Endothelial cell of hepatic sinusoid (primary cell): ENCODE results near the gene LCN10.

Experiments used
- in situ Hi-C: cut with HindIII; loops from 2 replicates; pipeline ENCODE4 v1.10.0; 2017; ENCODE audit warnings: low sequenced_read_pairs

Gene LCN10

GRCh38 chr9:136740491-136740890 lies 2.2 kb downstream of the LCN10 start:
- in situ Hi-C loops = no loop called here

- in situ Hi-C loops = no loop called here
These were observed 2.7 kb downstream of the LCN10 start for GRCh38 chr9:136740069-136740468.

DNA sequence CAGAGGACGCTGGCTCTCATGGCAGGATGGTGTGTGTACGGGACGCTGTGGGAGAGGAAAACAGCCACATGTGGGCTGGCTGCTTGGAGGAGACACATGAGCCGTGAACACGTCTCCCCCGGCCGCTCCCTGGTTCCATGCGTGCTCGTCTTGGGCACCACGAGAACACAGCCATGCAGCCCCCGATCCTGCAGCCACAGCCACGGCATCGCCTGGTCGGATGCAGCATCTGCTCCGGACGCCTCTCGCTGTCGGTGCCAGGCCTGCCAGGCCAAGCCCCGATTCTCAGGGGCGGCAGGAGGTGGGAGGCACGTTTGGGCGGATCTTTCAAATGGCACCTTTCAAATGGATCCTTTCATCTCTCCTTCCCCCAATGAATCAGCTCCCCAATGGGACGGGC lies 3.2 kb downstream of the LCN10 start:
- in situ Hi-C loops = no loop called here

- in situ Hi-C loops = no loop called here
These were observed 3.8 kb downstream of the LCN10 start for GRCh38 chr9:136738960-136739359.

- in situ Hi-C loops = no loop called here
These were observed 6.8 kb downstream of the LCN10 start for GRCh38 chr9:136735812-136736480.

GRCh38 chr9:136734837-136735496 lies 7.8 kb downstream of the LCN10 start:
- in situ Hi-C loops = no loop called here

DNA sequence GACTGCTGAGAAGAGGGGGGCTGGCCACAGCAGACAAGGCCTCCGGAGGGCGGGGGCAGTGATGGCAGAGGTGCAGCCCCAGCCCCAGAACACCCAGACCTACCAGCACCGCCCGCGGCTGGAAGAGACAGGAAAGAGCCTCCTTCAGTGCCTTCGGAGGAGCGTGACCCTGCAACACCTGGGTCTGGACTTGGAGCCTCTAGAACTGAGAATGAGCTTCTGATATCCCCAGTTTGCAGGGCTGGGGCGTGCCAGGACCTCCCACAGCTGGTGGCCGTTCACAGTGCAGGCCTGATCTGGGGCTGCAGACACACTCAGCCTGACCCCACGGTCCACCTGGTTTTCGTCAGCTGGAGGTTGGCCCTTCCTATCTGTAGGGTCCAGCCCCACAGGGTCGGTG lies 9.1 kb downstream of the LCN10 start:
- in situ Hi-C loops = no loop called here

DNA sequence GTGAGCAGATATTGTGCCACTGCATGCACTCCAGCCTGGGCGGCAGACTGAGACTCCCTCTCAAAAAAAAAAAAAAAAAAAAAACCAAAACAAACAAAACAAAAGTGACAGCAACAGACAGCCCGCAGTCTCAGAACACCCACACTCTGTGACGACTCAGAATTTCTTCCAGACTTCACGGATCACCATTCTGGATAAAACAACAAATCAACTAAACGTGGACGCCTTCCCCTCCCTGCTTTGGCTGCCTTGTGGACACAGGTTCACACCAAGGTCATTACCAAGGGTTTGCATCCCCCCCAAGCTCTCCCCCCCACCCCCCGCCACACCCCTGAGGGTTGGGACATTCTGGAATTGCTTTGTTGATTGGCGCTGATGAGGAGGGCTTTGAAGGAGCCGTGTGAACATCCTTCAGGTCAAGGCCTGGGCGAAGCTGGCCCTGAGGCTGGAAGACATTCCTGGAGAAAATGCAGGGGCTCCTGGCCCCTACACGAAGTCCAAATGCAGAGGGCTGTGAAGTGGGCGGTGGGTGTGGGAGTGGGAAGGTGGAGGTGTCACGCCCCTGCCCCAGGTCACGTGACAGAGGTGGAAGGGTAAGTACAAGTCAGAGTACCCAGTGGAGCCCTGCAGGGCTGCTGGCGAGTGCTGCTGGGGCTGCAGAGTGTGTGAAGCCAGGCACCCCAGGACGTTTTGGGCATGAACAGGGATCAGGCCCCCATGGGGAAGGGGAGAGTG lies 10.1 kb downstream of the LCN10 start:
- in situ Hi-C loops = no loop called here

DNA sequence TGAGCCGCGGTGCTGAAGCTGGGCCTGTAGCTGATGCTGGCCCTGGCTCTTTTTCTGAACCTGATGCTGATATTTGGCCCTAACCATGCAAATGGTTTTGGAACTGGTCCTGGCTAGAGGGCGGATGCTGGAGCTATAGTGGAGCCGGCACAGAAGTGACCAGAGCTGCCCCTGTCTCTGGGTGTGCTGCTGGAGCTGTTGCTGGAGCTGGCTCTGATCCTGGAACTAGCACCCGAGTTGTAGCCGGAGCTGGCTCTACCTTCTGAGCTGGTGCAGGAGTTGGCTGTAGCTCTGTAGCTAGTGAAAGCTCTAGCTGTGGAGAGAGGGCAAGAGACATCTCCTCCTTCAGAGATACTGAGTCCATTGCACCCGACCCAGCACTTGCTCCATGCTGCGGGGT lies 12.8 kb downstream of the LCN10 start:
- in situ Hi-C loops = no loop called here

DNA sequence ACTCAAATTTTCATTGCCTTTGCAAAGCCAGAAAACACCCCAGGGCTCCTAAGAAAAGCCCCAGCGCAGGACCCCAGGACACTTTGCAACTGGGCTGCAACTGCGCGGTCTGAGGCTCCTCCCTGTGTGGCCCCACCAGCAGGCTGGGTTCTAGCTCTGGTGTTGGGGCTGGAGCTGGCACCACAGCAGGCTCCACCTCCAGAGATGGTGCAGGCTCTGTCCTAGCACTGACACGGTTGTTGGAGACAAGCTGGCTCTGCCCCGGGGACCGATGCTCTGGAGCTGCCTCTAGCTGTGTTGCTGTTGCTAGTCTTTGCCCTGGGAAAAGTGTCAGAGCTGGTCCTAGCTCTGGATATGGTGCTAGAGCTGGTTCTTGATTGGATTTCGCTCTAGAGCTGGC lies 13.6 kb downstream of the LCN10 start:
- in situ Hi-C loops = no loop called here

- in situ Hi-C loops = no loop called here
These were observed 14.1 kb downstream of the LCN10 start for GRCh38 chr9:136728548-136729123.

GRCh38 chr9:136728080-136728547 lies 14.6 kb downstream of the LCN10 start:
- in situ Hi-C loops = no loop called here

- in situ Hi-C loops = no loop called here
These were observed 16.0 kb downstream of the LCN10 start for GRCh38 chr9:136726631-136727191.

DNA sequence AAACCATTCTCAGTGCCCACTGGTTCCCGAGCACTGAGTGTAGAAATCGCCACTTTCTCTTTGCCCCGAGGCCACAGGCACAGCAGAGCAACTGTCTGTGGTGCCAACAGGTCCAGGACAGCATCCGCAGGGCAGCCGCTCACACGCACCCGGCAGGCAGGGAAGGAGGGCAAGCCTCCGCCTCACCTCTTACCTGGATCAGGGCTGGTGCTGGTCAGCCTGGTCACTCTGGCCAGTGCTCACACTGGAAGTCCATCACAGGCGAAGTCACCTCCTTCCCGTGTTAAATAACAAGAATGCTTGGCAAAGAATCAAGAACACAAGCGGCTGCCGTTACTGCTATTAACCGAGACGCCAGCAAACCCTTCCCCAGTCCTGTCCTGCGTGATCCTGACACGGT lies 16.6 kb downstream of the LCN10 start:
- in situ Hi-C loops = no loop called here

- in situ Hi-C loops = no loop called here
These were observed 17.1 kb downstream of the LCN10 start for GRCh38 chr9:136725612-136726011.

- in situ Hi-C loops = no loop called here
These were observed 18.0 kb downstream of the LCN10 start for GRCh38 chr9:136724772-136725171.

DNA sequence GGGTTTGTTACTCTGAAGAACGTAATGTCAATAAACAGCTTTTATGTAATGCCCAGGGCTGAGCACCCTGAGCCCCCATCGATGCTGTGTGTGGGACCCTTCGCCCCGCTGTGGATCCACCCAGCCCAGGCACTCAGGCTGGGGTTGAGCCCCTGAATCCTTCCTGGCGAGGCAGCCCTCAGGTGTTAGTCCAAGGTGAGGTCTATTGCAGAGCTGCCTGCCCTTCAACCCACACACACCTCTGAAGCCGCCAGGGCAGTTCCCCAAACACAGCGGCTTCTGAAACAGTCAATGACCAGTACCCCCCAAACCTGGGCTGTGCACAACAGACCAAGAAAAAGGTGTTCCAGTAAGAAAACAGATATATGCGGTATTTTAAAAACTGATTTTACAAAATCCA lies 18.8 kb downstream of the LCN10 start:
- in situ Hi-C loops = no loop called here

DNA sequence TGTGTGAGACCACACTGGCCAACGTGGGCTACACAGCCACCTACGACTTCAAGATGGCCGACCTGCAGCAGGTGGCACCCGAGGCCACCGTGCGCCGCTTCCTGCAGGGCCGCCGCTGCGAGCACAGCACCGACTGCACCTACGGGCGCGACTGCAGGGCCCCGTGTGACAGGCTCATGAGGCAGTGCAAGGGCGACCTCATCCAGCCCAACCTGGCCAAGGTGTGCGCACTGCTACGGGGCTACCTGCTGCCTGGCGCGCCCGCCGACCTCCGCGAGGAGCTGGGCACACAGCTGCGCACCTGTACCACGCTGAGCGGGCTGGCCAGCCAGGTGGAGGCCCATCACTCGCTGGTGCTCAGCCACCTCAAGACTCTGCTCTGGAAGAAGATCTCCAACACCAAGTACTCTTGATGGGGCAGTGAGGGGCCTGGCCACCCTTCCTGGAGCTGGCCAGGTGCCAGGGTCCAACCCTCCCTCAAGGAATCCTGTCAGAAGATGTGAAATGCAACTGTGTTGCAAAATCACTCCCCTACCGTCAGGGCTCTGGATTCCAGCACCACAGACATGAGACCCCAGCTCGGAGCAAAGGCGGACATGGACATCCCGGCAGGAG lies 19.3 kb downstream of the LCN10 start:
- in situ Hi-C loops = no loop called here

DNA sequence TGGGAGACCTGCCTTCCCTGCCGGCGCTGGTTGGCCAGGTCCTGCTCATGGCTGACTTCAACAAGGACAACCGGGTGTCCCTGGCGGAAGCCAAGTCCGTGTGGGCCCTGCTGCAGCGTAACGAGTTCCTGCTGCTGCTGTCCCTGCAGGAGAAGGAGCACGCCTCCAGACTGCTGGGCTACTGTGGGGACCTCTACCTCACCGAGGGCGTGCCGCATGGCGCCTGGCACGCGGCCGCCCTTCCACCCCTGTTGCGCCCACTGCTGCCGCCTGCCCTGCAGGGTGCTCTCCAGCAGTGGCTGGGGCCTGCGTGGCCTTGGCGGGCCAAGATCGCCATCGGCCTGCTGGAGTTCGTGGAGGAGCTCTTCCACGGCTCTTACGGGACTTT lies 19.8 kb downstream of the LCN10 start:
- in situ Hi-C loops = no loop called here

GRCh38 chr9:136722093-136722968 lies 20.4 kb downstream of the LCN10 start:
- in situ Hi-C loops = no loop called here
